HG02840 (cell line): ENCODE results near the gene AUTS2.

Source experiments
- ATAC-seq: cut with Tn5 transposase; IDR thresholded peaks from one replicate; pipeline ENCODE4 v1.9.1; 2021; ENCODE audit warnings: mild to moderate bottlenecking, moderate library complexity, moderate number of reproducible peaks; ENCODE audit not compliant: unreplicated experiment, low FRiP score

AUTS2 gene

GRCh38 chr7:69620650-69621049 lies 22.4 kb downstream of the AUTS2 start:
- no peak for ATAC-seq

- ATAC-seq: no peak
Measured at GRCh38 chr7:69622014-69622835, 23.9 kb downstream of the AUTS2 start.

DNA sequence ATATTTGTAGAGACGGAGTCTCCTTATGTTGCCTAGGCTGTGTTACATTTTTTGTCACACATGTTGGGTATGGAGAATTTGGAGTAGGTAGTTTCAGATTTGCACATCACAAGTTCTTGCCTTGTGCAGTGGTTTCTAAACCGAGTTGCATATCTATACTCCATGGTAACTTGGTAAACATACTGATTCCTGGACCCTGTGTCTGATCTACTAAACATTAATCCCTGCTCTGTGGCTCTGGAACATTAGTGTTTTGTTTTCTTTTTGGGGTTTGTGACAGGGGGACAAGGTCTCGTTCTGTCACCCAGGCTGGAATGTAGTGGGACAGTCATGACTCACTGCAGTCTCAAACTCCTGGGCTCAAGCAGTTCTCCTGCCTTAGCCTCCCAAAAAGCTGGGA lies 24.7 kb downstream of the AUTS2 start:
- ATAC-seq: no peak

DNA sequence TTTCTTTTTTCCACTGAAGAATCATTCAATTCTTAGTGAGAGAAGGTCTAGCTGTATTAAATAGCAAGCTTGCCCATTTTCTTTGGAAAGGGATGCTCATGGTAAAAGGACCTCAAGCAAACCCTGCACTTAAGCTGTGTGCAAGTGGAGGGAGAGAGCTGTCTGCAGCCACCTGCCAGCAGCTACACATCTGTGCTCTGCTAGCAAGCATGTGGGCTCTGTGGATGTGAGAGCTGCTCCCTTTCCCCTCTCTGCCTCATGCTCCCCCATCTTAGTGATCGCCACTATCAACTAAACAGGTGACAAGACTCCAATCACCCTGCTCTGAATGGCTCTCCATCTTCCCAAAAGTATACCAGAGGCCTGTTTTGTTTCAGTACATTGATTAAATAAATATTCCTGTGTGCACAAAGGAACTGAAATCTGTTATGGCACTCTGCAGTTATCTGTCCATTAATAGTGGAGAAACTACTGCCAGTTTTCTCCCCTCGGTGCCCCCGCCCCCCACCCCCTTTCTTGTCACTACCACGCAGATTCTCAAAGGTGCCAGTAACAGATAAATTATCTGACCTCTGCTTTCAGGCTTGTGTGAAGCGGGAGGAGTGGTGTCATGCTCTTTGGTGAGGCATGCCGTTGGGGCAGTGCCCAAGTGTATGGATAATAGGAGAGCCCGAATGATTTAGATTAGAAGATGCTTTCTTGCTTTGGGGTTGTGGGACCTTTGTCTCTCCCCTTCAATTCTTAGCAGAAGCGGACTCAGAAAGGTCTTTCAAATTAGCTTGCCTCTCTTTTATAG lies 26.4 kb downstream of the AUTS2 start:
- ATAC-seq: no peak

- no peak for ATAC-seq
Measured at GRCh38 chr7:69625238-69625637, 27.0 kb downstream of the AUTS2 start.

GRCh38 chr7:69625798-69626197 lies 27.5 kb downstream of the AUTS2 start:
- ATAC-seq: no peak

- no peak for ATAC-seq
Measured at GRCh38 chr7:69630292-69630691, 32.0 kb downstream of the AUTS2 start.

- no peak for ATAC-seq
Measured at GRCh38 chr7:69631131-69631530, 32.9 kb downstream of the AUTS2 start.

- ATAC-seq: no peak
Measured at GRCh38 chr7:69632280-69632679, 34.0 kb downstream of the AUTS2 start.

- ATAC-seq: no peak
Measured at GRCh38 chr7:69633122-69633831, 35.0 kb downstream of the AUTS2 start.

GRCh38 chr7:69635555-69636185 lies 37.4 kb downstream of the AUTS2 start:
- no peak for ATAC-seq

GRCh38 chr7:69638674-69639073 lies 40.4 kb downstream of the AUTS2 start:
- ATAC-seq: no peak

GRCh38 chr7:69640216-69640615 lies 41.9 kb downstream of the AUTS2 start:
- ATAC-seq: no peak

DNA sequence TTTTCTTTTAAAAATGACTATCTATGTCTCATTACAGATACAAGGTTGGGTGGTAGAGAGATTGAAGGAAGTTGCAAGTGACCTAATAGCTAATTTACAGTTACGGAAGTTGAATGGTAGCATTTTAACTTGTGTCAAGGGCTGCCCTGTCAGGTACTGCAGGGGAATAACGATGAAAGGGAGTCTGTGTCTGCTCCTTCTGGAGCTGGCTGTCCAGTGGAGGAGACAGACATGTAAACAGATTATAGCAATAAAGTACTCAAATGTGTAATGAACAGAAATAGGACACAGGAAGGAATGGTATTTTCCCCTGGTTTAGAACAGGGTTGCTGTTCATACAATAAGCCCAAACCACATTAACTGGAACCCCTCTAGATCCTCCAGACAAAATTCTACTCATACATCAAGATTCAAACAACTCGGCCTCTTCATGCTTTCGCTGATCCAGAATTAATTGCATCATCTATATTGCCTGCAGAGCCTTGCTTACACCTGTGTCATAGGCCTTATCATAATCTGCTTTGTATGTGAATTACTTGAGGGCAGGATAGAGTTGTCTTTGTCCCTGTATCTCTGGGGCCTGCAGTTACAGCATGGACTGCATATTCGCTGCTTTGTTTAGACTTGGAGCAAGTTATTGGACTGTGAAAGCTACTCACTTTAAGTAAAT lies 42.8 kb downstream of the AUTS2 start:
- no peak for ATAC-seq

DNA sequence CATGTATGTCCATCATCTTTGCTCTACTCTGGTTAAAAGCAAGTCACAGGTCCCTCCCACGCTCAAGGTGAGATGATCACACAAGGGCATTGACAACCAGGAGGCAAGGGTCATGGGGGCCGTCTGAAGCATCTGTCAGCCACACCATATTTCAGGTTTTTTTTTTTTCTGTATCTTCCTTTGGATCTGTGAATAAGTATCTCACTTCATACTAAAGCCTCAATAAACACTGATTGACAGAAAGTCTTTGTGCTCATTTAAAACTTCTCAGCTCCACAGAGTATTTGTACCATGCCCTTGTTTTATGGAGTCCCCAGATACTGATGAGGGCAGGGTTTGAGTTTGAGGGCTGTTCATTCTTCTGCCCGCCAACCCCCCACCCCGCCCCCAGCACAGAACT lies 45.0 kb downstream of the AUTS2 start:
- ATAC-seq: no peak

DNA sequence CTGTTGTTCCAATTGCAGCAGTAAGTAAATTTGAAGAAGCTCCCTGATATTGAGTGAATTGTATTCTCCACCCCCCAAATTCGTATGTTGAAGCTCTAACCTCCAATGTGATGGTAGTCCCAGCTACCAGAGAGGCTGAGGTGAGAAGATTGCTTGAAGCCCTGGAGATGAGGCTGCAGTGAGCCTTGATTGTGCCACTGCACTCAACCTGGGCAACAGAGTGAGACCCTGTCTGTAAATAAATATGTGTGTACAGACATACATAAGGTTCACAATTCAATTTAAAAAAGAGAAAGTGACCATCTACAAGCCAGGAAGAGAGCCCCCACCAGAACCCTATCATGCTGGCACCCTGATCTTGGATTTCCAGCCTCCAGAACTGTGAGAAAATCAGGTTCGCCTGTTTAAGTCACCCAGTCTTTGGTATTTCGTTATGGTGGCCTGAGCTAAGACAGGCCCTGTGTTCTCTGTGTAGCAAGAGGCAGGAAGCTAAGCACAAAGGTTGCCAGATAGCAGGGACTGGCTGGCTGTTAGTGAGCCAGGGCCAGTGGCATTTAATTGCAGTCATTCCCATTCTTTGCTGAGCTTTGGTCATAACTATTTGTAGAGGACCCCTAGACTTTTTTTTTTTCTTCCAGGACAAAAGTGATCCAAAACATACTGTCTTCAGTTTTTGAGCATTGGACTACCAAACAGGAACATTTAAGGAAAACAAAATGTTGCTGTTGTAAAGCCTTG lies 45.6 kb downstream of the AUTS2 start:
- no peak for ATAC-seq

DNA sequence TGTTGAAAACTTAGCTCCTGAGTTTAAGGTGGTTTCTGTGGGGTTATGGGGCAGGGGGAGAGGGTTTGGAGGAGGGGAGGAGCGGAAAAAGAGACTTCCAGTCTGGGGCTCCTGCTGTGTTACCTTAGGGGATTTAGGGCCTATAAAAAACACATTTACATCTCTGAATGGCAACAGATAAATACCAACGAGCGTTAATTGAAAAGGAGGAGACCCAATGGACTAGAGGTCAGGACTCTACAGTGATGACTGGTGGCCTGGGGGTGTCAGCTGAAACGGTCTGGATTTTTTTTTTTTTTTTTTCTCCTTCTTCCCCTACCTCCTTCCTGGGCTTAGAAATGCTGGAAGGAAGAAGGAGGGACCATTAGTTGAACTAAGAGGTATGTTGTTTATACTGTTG lies 47.4 kb downstream of the AUTS2 start:
- no peak for ATAC-seq

GRCh38 chr7:69651101-69651590 lies 52.9 kb downstream of the AUTS2 start:
- ATAC-seq: peak; percentile 81

- no peak for ATAC-seq
Measured at GRCh38 chr7:69652947-69653701, 54.8 kb downstream of the AUTS2 start.
